ENCODE results near the gene SMLR1. TPM values are rescaled to one million over a fixed set of nuclear protein-coding genes. Genes with fewer than 3 reads are reported as not detected.

The SMLR1 gene
- total and polyA plus RNA-seq, 9 of the 15 experiments (the other 6 are each of a cell fraction or from before 2014, with no cell fraction given), result not detected

DNA sequence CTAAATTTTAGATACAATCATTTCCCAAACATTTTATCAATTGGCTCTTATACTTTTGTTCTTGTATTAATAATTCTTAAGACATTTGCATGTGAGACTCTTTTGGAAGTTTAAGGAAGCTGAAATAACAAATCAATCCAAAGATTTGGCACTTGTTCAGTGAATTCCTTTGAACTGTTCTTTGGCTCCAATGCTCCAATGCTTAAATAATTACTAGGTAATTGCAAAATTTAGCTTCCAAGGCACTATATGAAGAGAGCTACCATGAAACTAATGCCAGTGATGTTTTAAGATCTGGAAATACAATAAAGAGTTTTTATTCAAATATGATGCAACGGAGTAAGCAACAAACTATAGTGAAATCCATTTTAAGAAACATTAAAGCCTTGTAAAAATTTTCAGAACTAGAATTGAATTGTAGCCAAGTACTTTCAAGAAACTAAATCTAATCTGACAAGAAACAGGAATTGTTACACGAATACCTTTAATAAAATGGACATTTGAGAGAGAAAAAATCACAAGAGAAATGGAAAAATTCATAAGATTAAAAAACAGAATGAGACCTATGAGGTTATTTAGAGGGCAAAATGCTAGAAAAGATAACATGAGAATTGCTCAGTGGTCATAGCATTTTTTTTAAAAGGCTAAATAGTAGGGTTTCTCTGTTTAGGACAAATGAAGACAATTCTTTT is 43.6 kb upstream of the SMLR1 start:
- CTCF ChIA-PET (ENCODE audit: low intra/inter-chr PET ratio), result no interaction called here
- in situ Hi-C loops (cut with MboI) (no loop called here), intact Hi-C loops (cut with micrococcal nuclease) (no loop called here)
- no peak for ATAC-seq
- no peak overlapping the region for H3K9ac ChIP-seq (ENCODE audit: insufficient read depth in 1 of 2, low read depth in 2 of 2, low read length in 2 of 2)
- H3K36me3 ChIP-seq (ENCODE audit: control insufficient read depth, insufficient read depth, low read length), result no peaks in the 10 kb centered on the region
- no peak for DNase-seq (ENCODE audit: extremely low read depth in 1 of 4, low spot score in 3 of 4)
- H4K20me1 ChIP-seq (replicated peaks; ENCODE audit: control insufficient read depth, insufficient read depth, low read length), result no peaks in the 10 kb centered on the region
- no peak overlapping the region for H3K27ac ChIP-seq (ENCODE audit: extremely low read depth, low read depth, low read length)
- POLR2A ChIA-PET, result no interaction called here
- no peak for FAIRE-seq
- no peaks in the 10 kb centered on the region for H3K27me3 ChIP-seq (ENCODE audit: control insufficient read depth in 2 of 2, insufficient read depth in 2 of 2, low read length in 2 of 2)
- no peak for TF ChIP-seq HIVEP1 (CRISPR knock-in tag; IDR thresholded peaks at IDR 0.05)
- no peaks in the 10 kb centered on the region for H3K79me2 ChIP-seq (ENCODE audit: control insufficient read depth, insufficient read depth, low read length)
- H3K4me2 ChIP-seq (ENCODE audit: insufficient read depth, low read length), result no peak overlapping the region
- H3K9me3 ChIP-seq (replicated peaks; ENCODE audit: control insufficient read depth, insufficient read depth, low read depth, low read length), result no peaks in the 10 kb centered on the region
- no peak overlapping the region for H3K4me3 ChIP-seq
- no peak overlapping the region for H2AFZ ChIP-seq (ENCODE audit: low read depth, low read length)
- no peaks in the 10 kb centered on the region for H3K4me1 ChIP-seq (replicated peaks in 1 of 2; ENCODE audit: control insufficient read depth in 2 of 2, insufficient read depth in 2 of 2, low read length in 2 of 2)
- BruUV-seq (replicated peaks), result no TSS peak
- H3K9me1 ChIP-seq (ENCODE audit: control insufficient read depth, insufficient read depth, low read length), result no peaks in the 10 kb centered on the region
- 0% methylated on average over 2 of the region's 2 CpGs for WGBS (ENCODE audit: insufficient coverage, low coverage, missing lambda C conversion rate)

DNA sequence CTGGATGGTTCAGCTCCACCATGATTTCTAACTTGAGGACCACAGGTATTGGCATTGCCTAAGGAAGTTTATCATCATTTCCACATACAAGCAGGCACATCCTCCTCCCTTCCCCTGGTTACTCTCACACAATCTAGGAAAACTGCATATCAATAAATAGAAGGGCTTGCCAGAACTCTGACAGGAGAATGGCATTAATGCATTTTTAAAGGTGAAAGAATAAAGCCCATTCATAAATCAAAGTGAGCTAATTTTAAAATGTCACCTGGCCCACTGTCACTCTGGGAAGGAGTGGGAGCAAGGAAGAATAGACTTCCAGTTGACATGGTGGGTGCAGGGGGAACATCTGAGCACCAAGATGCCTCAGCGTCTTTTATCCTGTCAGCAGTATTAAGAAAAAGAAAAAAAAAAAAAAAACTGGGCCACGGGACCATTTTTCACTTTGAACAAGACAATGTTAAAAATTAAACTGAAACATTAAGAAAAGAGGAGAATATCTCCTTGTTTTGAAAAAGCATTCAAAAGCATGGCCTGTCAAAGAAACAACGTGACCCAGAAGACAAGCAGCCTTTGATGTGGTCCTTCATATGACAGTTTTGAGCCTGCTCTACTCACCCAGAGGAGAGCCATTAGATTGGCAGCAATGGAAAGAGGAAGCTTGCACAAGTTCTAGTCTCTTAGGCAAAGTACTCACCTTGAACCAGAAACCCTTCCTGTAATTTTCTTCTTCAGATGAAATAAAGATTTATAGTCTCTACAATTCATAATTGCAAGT is 39.3 kb upstream of the SMLR1 start:
- Histone ChIP-seq H3K4me1 (replicated peaks in 1 of 2; ENCODE audit: control insufficient read depth in 2 of 2, insufficient read depth in 2 of 2, low read length in 2 of 2) (no peaks in the 10 kb centered on the region), H3K9me3 (replicated peaks; ENCODE audit: control insufficient read depth, insufficient read depth, low read depth, low read length) (no peaks in the 10 kb centered on the region), H3K4me3 (no peak overlapping the region), H3K27me3 (ENCODE audit: control insufficient read depth in 2 of 2, insufficient read depth in 2 of 2, low read length in 2 of 2) (no peaks in the 10 kb centered on the region), H3K27ac (ENCODE audit: extremely low read depth, low read depth, low read length) (no peak overlapping the region), H3K79me2 (ENCODE audit: control insufficient read depth, insufficient read depth, low read length) (no peaks in the 10 kb centered on the region), H3K36me3 (ENCODE audit: control insufficient read depth, insufficient read depth, low read length) (no peaks in the 10 kb centered on the region), H4K20me1 (replicated peaks; ENCODE audit: control insufficient read depth, insufficient read depth, low read length) (no peaks in the 10 kb centered on the region), H3K4me2 (ENCODE audit: insufficient read depth, low read length) (no peak overlapping the region), H3K9ac (ENCODE audit: insufficient read depth in 1 of 2, low read depth in 2 of 2, low read length in 2 of 2) (no peak overlapping the region), H3K9me1 (ENCODE audit: control insufficient read depth, insufficient read depth, low read length) (no peaks in the 10 kb centered on the region), H2AFZ (ENCODE audit: low read depth, low read length) (no peak overlapping the region)
- WGBS (ENCODE audit: insufficient coverage, low coverage, missing lambda C conversion rate), result 0% methylated on average over 3 of the region's 3 CpGs
- TF ChIP-seq HDAC8 (tag; IDR thresholded peaks at IDR 0.05) (no peak), CSDE1 (IDR thresholded peaks at IDR 0.05) (no peak), EP300 (IDR thresholded peaks at IDR 0.05; ENCODE audit: low read length) (no peak), CREB1 (IDR thresholded peaks at IDR 0.05) (no peak), CREB1 (CRISPR knock-in tag; IDR thresholded peaks at IDR 0.05) (no peak), RNF2 (IDR thresholded peaks at IDR 0.05) (no peak), TCF3 (CRISPR knock-in tag; IDR thresholded peaks at IDR 0.05) (no peak), SRSF9 (IDR thresholded peaks at IDR 0.05; ENCODE audit: borderline replicate concordance, low read depth, low read length) (no peak), ZNF551 (CRISPR knock-in tag; IDR thresholded peaks at IDR 0.05) (no peak), ZNF239 (CRISPR knock-in tag; IDR thresholded peaks at IDR 0.05) (no peak), ZNF695 (CRISPR knock-in tag; IDR thresholded peaks at IDR 0.05) (no peak), GABPB2 (CRISPR knock-in tag; conservative IDR thresholded peaks at IDR 0.05) (no peak)
- TF ChIP-seq, protein P1, sequence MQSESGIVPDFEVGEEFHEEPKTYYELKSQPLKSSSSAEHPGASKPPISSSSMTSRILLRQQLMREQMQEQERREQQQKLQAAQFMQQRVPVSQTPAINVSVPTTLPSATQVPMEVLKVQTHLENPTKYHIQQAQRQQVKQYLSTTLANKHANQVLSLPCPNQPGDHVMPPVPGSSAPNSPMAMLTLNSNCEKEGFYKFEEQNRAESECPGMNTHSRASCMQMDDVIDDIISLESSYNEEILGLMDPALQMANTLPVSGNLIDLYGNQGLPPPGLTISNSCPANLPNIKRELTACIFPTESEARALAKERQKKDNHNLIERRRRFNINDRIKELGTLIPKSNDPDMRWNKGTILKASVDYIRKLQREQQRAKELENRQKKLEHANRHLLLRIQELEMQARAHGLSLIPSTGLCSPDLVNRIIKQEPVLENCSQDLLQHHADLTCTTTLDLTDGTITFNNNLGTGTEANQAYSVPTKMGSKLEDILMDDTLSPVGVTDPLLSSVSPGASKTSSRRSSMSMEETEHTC (IDR thresholded peaks at IDR 0.05), result no peak
- ATAC-seq, result no peak
- intact Hi-C loops (cut with micrococcal nuclease), result no loop called here
- in situ Hi-C loops (cut with MboI), result no loop called here
- DNase-seq (ENCODE audit: extremely low read depth in 1 of 4, low spot score in 3 of 4), result no peak
- BruUV-seq (replicated peaks), result no TSS peak
- no peak for FAIRE-seq
- CTCF ChIA-PET (ENCODE audit: low intra/inter-chr PET ratio), result no interaction called here
- POLR2A ChIA-PET, result no interaction called here

All from K562 (cell line).